WTC11 (cell line): ENCODE data around the gene ZNF654. TPM values are rescaled to one million over a fixed set of nuclear protein-coding genes. Genes with fewer than 3 reads are reported as not detected.

Experiments used
- ATAC-seq: fragments of 200-7000 bp; cut with Tn5 transposase; 2 replicates; pipeline ENCODE4 v1.10.0; 2021; ENCODE audit warnings: mild to moderate bottlenecking, moderate library complexity
- CTCF ChIA-PET: fragments of 300-600 bp; sonication (Branson Sonifier 250); formaldehyde crosslinking; loops from one replicate; lab custom pipeline; 2021; ENCODE audit warnings: antibody characterized with exemption; lab: Charles Lee
- POLR2A ChIA-PET: fragments of 350-600 bp; sonication (Branson Sonifier 250); formaldehyde crosslinking; loops from one replicate; lab custom pipeline; 2021; ENCODE audit warnings: antibody characterized with exemption; lab: Charles Lee
- DNase-seq: peaks from one replicate; pipeline ENCODE4 v3.0.0; 2021; ENCODE audit warnings: low spot score
- H3K27ac Mint-ChIP-seq: 2 replicates; pipeline ENCODE4 v1.8.0; 2021; ENCODE audit warnings: mixed read lengths
- H3K27me3 Mint-ChIP-seq: 2 replicates; pipeline ENCODE4 v1.8.0; 2021; ENCODE audit warnings: low read depth, mild to moderate bottlenecking, moderate library complexity, mixed read lengths
- H3K36me3 Mint-ChIP-seq: 2 replicates; pipeline ENCODE4 v1.8.0; 2021; ENCODE audit warnings: mixed read lengths
- H3K4me1 Mint-ChIP-seq: 2 replicates; pipeline ENCODE4 v1.8.0; 2022; ENCODE audit warnings: mixed read lengths
- H3K4me3 Mint-ChIP-seq: 2 replicates; pipeline ENCODE4 v1.8.0; 2021; ENCODE audit warnings: mild to moderate bottlenecking, moderate library complexity, mixed read lengths
- H3K9me3 Mint-ChIP-seq: 2 replicates; pipeline ENCODE4 v1.8.0; 2021; ENCODE audit warnings: mixed read lengths
- AFF4 ChIP-seq: sonication (generic); formaldehyde crosslinking; IDR thresholded peaks from 2 replicates; pipeline ENCODE4 v1.8.1; 2023; ENCODE audit warnings: mild to moderate bottlenecking, missing genetic modification reagents, borderline replicate concordance
- ATF1 ChIP-seq: sonication (generic); formaldehyde crosslinking; IDR thresholded peaks from 2 replicates; pipeline ENCODE4 v1.8.1; 2023; ENCODE audit warnings: mild to moderate bottlenecking, moderate library complexity, missing genetic modification reagents
- FOXJ3 ChIP-seq: sonication (generic); formaldehyde crosslinking; IDR thresholded peaks from 2 replicates; pipeline ENCODE4 v1.9.0; 2021; ENCODE audit warnings: missing genetic modification reagents, mild to moderate bottlenecking, borderline replicate concordance
- FOXK1 ChIP-seq: sonication (generic); formaldehyde crosslinking; IDR thresholded peaks from 2 replicates; pipeline ENCODE4 v1.8.0; 2022; ENCODE audit warnings: mild to moderate bottlenecking, moderate library complexity, missing genetic modification reagents
- FOXP4 ChIP-seq: sonication (generic); formaldehyde crosslinking; IDR thresholded peaks from 2 replicates; pipeline ENCODE4 v1.8.0; 2022; ENCODE audit warnings: mild to moderate bottlenecking, missing genetic modification reagents
- GABPB1 ChIP-seq: sonication (generic); formaldehyde crosslinking; IDR thresholded peaks from 2 replicates; pipeline ENCODE4 v1.8.1; 2023; ENCODE audit warnings: mild to moderate bottlenecking, missing genetic modification reagents
- GTF2I ChIP-seq: fragments of 250-450 bp; sonication (Bioruptor Pico); conservative IDR thresholded peaks from 2 replicates; pipeline ENCODE4 v1.4.0; 2021; ENCODE audit warnings: mild to moderate bottlenecking
- JUN ChIP-seq: sonication (generic); formaldehyde crosslinking; IDR thresholded peaks from 2 replicates; pipeline ENCODE4 v1.8.0; 2023; ENCODE audit warnings: mild to moderate bottlenecking, missing genetic modification reagents
- MXD4 ChIP-seq: fragments of 250-450 bp; sonication (Bioruptor Pico); IDR thresholded peaks from 2 replicates; pipeline ENCODE4 v1.8.0; 2021; ENCODE audit warnings: mild to moderate bottlenecking, moderate library complexity, borderline replicate concordance
- MYBL2 ChIP-seq: sonication (generic); formaldehyde crosslinking; IDR thresholded peaks from 2 replicates; pipeline ENCODE4 v1.8.1; 2023; ENCODE audit warnings: mild to moderate bottlenecking, moderate library complexity, missing genetic modification reagents
- NFYB ChIP-seq: sonication (generic); formaldehyde crosslinking; conservative IDR thresholded peaks from 2 replicates; pipeline ENCODE4 v1.8.0; 2022; ENCODE audit warnings: low read depth, missing genetic modification reagents
- NR1H2 ChIP-seq: sonication (generic); formaldehyde crosslinking; IDR thresholded peaks from 2 replicates; pipeline ENCODE4 v1.9.0; 2021; ENCODE audit warnings: mild to moderate bottlenecking, moderate library complexity, missing genetic modification reagents
- SMAD3 ChIP-seq: sonication (generic); formaldehyde crosslinking; IDR thresholded peaks from 2 replicates; pipeline ENCODE4 v1.8.0; 2022; ENCODE audit warnings: missing genetic modification reagents, mild to moderate bottlenecking, borderline replicate concordance
- SOX15 ChIP-seq: fragments of 250-450 bp; sonication (Bioruptor Pico); IDR thresholded peaks from 2 replicates; pipeline ENCODE4 v1.9.0; 2021; ENCODE audit warnings: mild to moderate bottlenecking
- SP1 ChIP-seq: sonication (generic); formaldehyde crosslinking; conservative IDR thresholded peaks from 2 replicates; pipeline ENCODE4 v1.8.1; 2022; ENCODE audit warnings: missing genetic modification reagents
- USF1 ChIP-seq: sonication (generic); formaldehyde crosslinking; IDR thresholded peaks from 2 replicates; pipeline ENCODE4 v1.8.0; 2022; ENCODE audit warnings: mild to moderate bottlenecking, missing genetic modification reagents
- ZNF121 ChIP-seq: sonication (generic); formaldehyde crosslinking; IDR thresholded peaks from 2 replicates; pipeline ENCODE4 v1.8.0; 2023; ENCODE audit warnings: missing genetic modification reagents
- ZNF263 ChIP-seq: sonication (generic); formaldehyde crosslinking; IDR thresholded peaks from 2 replicates; pipeline ENCODE4 v1.8.1; 2022; ENCODE audit warnings: low read depth, mild to moderate bottlenecking, moderate library complexity, missing genetic modification reagents
- ZNF416 ChIP-seq: fragments of 250-450 bp; sonication (Bioruptor Pico); IDR thresholded peaks from 2 replicates; pipeline ENCODE4 v1.9.0; 2021; ENCODE audit warnings: mild to moderate bottlenecking, inconsistent platforms
- total RNA-seq: library from RNA; stranded (reverse); gene quantifications from 3 replicates; pipeline ENCODE4 v1.2.3, GENCODE V29; 2021
- TF ChIP-seq, protein P1 (sequence below): sonication (generic); formaldehyde crosslinking; conservative IDR thresholded peaks from 2 replicates; pipeline ENCODE4 v1.8.1; 2022; ENCODE audit warnings: mild to moderate bottlenecking, missing genetic modification reagents
- TF ChIP-seq, protein P2 (sequence below): sonication (generic); formaldehyde crosslinking; IDR thresholded peaks from 2 replicates; pipeline ENCODE4 v1.8.1; 2022; ENCODE audit warnings: mild to moderate bottlenecking, missing genetic modification reagents, moderate library complexity, borderline replicate concordance
- TF ChIP-seq, protein P3 (sequence below): fragments of 250-450 bp; sonication (Bioruptor Pico); IDR thresholded peaks from 2 replicates; pipeline ENCODE4 v1.9.0; 2021; ENCODE audit warnings: mild to moderate bottlenecking, borderline replicate concordance
- TF ChIP-seq, protein P4 (sequence below): sonication (generic); formaldehyde crosslinking; IDR thresholded peaks from 2 replicates; pipeline ENCODE4 v1.8.1; 2023; ENCODE audit warnings: mild to moderate bottlenecking, missing genetic modification reagents

Gene ZNF654
- total RNA-seq, 1 experiment from 2014 or later, result 7.0 TPM

DNA sequence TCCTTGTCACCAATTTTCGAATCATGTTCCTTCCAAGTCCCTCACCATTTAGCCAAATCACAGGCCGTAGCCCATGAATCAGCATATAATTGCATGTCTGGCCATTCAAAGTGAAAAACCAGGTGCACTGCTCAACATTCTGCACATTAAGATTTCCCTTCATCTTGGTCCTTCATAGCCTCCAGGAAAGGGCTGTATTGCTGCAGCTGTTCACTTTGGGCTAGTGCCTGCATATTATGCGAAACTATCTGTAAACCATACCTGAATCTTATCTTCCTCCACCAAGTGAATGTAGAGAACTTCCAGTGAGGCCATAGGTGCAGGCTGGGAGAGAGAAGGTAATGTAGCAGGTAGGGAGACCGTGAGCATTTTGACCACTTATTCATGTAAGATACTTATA lies 18.5 kb upstream of the ZNF654 start:
- ChIA-PET POLR2A (interaction anchor here (0.5 kb wide), 1 partner anchor 9 kb away, joined by 3 read pairs; no protein-coding TSS in a partner anchor), CTCF (no interaction called here)
- Mint-ChIP-seq H3K9me3 (peaks cover 3% of the 10 kb centered on the region; the same call in 1 of the 2 replicates), H3K4me3 (no peak overlapping the region), H3K27ac (no peak overlapping the region), H3K27me3 (no peaks in the 10 kb centered on the region), H3K4me1 (no peaks in the 10 kb centered on the region), H3K36me3 (no peaks in the 10 kb centered on the region)
- DNase-seq, result no peak
- no peak for TF ChIP-seq SP1
- TF ChIP-seq, protein P1, sequence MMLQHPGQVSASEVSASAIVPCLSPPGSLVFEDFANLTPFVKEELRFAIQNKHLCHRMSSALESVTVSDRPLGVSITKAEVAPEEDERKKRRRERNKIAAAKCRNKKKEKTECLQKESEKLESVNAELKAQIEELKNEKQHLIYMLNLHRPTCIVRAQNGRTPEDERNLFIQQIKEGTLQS, result no peak
- no peak for TF ChIP-seq NR1H2 (CRISPR knock-in tag)
- TF ChIP-seq AFF4 (CRISPR knock-in tag), result no peak
- TF ChIP-seq SMAD3 (CRISPR knock-in tag), result no peak
- no peak for TF ChIP-seq FOXJ3 (CRISPR knock-in tag)
- no peak for TF ChIP-seq ATF1 (CRISPR knock-in tag)
- no peak for TF ChIP-seq ZNF121 (CRISPR knock-in tag)
- no peak for TF ChIP-seq FOXK1
- TF ChIP-seq FOXP4, result no peak
- TF ChIP-seq MXD4, result no peak
- TF ChIP-seq GTF2I (CRISPR knock-in tag), result no peak
- TF ChIP-seq USF1 (CRISPR knock-in tag), result no peak
- TF ChIP-seq MYBL2 (CRISPR knock-in tag), result no peak
- no peak for TF ChIP-seq GABPB1 (CRISPR knock-in tag)
- TF ChIP-seq, protein P2, sequence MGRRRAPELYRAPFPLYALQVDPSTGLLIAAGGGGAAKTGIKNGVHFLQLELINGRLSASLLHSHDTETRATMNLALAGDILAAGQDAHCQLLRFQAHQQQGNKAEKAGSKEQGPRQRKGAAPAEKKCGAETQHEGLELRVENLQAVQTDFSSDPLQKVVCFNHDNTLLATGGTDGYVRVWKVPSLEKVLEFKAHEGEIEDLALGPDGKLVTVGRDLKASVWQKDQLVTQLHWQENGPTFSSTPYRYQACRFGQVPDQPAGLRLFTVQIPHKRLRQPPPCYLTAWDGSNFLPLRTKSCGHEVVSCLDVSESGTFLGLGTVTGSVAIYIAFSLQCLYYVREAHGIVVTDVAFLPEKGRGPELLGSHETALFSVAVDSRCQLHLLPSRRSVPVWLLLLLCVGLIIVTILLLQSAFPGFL (CRISPR knock-in tag), result no peak
- no peak for TF ChIP-seq NFYB (CRISPR knock-in tag)
- ATAC-seq, result no peak

- TF ChIP-seq, protein P3, sequence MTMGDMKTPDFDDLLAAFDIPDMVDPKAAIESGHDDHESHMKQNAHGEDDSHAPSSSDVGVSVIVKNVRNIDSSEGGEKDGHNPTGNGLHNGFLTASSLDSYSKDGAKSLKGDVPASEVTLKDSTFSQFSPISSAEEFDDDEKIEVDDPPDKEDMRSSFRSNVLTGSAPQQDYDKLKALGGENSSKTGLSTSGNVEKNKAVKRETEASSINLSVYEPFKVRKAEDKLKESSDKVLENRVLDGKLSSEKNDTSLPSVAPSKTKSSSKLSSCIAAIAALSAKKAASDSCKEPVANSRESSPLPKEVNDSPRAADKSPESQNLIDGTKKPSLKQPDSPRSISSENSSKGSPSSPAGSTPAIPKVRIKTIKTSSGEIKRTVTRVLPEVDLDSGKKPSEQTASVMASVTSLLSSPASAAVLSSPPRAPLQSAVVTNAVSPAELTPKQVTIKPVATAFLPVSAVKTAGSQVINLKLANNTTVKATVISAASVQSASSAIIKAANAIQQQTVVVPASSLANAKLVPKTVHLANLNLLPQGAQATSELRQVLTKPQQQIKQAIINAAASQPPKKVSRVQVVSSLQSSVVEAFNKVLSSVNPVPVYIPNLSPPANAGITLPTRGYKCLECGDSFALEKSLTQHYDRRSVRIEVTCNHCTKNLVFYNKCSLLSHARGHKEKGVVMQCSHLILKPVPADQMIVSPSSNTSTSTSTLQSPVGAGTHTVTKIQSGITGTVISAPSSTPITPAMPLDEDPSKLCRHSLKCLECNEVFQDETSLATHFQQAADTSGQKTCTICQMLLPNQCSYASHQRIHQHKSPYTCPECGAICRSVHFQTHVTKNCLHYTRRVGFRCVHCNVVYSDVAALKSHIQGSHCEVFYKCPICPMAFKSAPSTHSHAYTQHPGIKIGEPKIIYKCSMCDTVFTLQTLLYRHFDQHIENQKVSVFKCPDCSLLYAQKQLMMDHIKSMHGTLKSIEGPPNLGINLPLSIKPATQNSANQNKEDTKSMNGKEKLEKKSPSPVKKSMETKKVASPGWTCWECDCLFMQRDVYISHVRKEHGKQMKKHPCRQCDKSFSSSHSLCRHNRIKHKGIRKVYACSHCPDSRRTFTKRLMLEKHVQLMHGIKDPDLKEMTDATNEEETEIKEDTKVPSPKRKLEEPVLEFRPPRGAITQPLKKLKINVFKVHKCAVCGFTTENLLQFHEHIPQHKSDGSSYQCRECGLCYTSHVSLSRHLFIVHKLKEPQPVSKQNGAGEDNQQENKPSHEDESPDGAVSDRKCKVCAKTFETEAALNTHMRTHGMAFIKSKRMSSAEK (CRISPR knock-in tag), result no peak
- TF ChIP-seq ZNF416 (CRISPR knock-in tag) (no peak), JUN (no peak), SOX15 (CRISPR knock-in tag) (no peak), ZNF263 (CRISPR knock-in tag) (no peak)
- TF ChIP-seq, protein P4, sequence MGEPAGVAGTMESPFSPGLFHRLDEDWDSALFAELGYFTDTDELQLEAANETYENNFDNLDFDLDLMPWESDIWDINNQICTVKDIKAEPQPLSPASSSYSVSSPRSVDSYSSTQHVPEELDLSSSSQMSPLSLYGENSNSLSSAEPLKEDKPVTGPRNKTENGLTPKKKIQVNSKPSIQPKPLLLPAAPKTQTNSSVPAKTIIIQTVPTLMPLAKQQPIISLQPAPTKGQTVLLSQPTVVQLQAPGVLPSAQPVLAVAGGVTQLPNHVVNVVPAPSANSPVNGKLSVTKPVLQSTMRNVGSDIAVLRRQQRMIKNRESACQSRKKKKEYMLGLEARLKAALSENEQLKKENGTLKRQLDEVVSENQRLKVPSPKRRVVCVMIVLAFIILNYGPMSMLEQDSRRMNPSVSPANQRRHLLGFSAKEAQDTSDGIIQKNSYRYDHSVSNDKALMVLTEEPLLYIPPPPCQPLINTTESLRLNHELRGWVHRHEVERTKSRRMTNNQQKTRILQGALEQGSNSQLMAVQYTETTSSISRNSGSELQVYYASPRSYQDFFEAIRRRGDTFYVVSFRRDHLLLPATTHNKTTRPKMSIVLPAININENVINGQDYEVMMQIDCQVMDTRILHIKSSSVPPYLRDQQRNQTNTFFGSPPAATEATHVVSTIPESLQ (CRISPR knock-in tag), result no peak
- ChIA-PET CTCF (no interaction called here), POLR2A (interaction anchor here (0.5 kb wide), 1 partner anchor 8 kb away, joined by 3 read pairs; no protein-coding TSS in a partner anchor)
- peaks cover 3% of the 10 kb centered on the region; the same call in 1 of the 2 replicates for H3K9me3 Mint-ChIP-seq
- H3K27me3 Mint-ChIP-seq, result no peaks in the 10 kb centered on the region
- no peaks in the 10 kb centered on the region for H3K36me3 Mint-ChIP-seq
- no peak overlapping the region for H3K4me3 Mint-ChIP-seq
- no peaks in the 10 kb centered on the region for H3K4me1 Mint-ChIP-seq
- peak; percentile 95 for ATAC-seq
- no peak overlapping the region for H3K27ac Mint-ChIP-seq
- peak; percentile 11 for DNase-seq
Measured at GRCh38 chr3:88041005-88041404, 18.1 kb upstream of the ZNF654 start.
